COLO668 (cell line): ENCODE results near the gene CCDC9.
A peak's percentile ranks its signal among the peaks of the same experiment; 100 is the strongest.
"Not testable (repeated sequence)": the region's sequence is repeated elsewhere in the genome, so short reads cannot be mapped to it uniquely, and the experiment has no call there.

Experiments
- DNase-seq: peaks from one replicate; lab custom pipeline; 2025; ENCODE audit not compliant: unreplicated experiment; lab: John Stamatoyannopoulos, UW

The CCDC9 gene

GRCh38 chr19:47258895-47259555 lies 2.7 kb downstream of the CCDC9 start:
- no peak for DNase-seq

GRCh38 chr19:47260476-47260875 lies 4.2 kb downstream of the CCDC9 start:
- no peak for DNase-seq

DNA sequence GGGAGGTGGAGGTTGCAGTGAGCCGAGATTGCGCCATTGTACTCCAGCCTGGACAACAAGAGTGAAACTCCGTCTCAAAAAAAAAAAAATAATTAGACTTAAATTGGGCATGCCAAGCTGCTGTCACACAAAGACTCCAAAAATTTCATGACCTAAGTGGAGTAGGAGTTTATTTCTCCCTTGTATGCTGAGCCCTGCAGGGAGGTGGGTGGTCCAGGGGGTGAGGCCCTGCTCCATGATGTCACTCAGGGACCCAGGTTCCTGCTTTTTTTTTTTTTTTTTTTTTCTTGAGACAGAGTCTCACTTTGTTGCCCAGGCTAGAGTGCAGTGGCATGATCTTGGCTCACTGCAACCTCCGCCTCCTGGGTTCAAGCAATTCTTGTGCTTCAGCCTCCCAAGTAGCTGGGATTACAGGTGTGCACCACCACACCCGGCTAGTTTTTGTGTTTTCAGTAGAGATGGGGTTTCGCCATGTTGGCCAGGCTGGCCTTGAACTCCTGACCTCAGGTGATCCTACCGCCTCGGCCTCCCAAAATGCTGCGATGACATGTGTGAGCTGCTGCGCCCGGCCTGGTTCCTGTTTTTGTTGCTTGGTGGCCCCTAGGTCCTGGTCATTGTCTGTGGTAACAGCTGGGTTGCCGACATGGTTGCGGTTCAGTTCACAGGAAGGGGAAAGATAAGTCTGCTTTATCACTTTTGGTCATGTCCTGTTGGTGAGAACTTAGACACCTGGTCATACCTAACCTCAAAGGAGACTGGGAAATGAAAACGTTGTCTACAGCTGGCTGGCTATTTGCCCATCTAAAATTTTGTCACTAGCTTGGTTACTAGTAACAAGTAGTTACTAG lies 5.8 kb downstream of the CCDC9 start:
- DNase-seq: not testable (repeated sequence)

- no peak for DNase-seq
Measured at GRCh38 chr19:47264629-47265028, 8.3 kb downstream of the CCDC9 start.

- DNase-seq: no peak
Measured at GRCh38 chr19:47266401-47266941, 10.1 kb downstream of the CCDC9 start.

DNA sequence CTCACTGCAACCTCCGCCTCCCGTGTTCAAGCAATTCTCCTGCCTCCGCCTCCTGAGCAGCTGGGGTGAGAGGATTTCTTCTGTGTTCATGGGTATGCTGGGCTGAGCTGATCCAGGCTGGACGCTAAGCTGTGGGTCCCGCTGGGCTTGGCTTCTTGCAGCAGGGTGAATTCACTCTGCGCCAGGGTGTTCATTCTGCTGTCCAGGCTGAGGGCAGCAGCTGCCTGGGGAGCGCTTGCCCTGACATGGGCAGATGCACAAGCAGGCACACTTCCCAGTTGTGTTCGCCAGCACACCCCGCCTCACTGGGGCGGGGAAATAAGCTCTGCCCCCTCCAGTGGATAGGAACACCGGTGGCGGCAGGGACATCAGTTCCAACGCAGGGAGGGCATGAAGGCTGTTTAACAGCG lies 11.0 kb downstream of the CCDC9 start:
- no peak for DNase-seq

DNA sequence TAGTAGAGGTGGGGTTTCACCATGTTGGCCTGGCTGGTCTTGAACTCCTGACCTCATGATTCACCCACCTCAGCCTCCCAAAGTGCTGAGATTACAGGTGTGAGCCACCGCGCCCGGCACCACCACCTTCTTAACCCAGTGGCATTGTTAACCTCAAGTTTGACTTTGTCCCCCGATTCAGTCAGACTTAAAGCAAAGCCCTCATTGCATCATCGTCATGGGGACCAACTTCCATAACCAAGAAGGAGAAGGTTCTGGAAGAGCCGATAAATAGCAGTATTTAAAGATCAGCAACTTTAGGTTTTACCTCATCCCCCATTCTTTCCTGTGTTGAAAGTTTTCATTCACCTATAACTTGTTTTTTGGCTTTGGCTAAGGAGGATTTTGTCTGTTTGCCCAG lies 11.7 kb downstream of the CCDC9 start:
- DNase-seq: no peak

DNA sequence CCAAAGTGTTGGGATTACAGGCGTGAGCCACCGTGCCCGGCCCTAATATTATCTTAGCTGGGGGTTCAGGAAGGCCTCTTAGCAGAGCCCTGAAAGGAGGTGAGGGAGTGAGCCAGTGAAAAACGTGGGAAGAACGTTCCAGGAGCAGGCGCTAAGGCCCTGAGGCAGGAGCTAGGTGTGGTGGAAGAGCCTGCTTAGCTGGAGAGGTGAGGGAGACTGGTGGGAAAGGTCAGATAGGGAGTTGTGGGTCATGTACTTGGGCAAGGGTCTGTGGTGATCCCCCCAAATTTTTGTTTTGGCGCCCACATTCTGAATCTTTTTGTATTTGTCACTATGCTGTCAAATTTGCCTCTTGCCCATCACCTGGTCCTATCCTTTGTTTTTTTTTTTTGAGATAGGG lies 13.3 kb downstream of the CCDC9 start:
- DNase-seq: no peak

- no peak for DNase-seq
Measured at GRCh38 chr19:47270408-47270807, 14.1 kb downstream of the CCDC9 start.

DNA sequence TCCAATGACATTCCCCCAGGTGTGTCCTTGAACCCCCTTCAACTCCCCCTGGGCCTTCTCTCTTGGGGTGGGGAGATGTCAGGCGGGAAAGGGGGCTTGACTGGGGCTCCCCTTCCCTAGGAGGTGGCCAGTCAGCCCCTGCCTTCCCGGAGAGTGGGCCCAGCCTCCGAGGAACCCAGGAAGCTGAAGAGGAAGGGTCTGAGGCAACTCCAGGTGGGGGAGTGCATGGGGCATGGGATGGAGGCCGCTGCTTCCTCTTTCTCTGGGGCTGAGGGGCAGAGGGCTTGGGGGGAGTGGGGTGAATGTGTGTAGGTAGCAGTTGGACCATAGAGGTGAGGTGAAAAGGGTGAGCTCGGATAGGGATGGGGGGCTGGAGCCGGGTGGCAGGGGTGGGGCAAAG lies 15.6 kb downstream of the CCDC9 start:
- no peak for DNase-seq

GRCh38 chr19:47272448-47273312 lies 16.4 kb downstream of the CCDC9 start:
- peak; percentile 44 for DNase-seq

- DNase-seq: peak; percentile 88
Measured at GRCh38 chr19:47273313-47274070, 17.2 kb downstream of the CCDC9 start.

DNA sequence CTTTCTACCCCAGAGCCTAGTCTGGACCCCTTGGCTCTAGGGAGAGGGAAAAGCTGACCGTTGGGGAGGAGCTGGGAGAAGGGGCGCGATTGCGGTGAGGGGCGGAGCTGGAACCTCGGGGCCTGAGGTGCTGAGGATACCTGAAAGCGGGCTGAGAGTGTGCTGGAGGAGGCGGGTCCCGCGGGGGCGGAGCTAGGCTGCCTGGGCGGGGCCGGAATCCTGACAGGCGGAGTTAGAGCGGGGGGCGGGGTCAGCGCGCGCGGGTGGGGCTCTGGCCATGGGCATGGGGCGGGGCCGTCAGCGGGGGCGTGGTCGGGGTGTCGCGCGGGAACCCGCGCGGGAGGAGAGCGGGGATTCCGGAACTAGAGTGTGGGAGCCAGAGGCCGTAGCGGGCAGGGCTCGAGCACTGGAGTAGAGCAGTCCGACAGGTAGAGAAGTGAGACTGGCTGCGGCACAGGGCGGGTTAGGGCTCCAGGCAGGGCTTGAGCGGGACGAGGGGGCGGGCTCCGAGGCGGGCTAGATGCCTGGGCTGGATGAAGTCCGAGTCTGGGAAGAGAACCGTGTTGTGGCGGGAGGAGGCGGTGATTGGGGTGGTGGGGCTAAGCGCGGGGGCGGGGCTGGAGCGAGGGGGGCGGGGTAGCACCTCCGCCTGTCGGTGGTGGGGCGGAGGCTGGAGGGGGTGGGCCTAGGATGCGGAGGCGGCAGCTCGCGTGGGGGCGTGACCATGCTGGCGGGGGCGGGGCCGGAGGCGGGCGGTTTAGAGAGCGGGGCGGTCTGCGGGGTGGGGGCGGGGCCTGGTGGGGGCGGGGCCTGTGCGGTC lies 18.0 kb downstream of the CCDC9 start, which contains the start of gene INAFM1:
TSS of gene INAFM1 (plus strand) at position 815 of the 820 bp plus-strand sequence. CDS start 35 bp downstream, outside the sequence.
- peak; percentile 93 for DNase-seq

- peak; percentile 50 for DNase-seq
Measured at GRCh38 chr19:47274891-47275761, 18.8 kb downstream of the CCDC9 start.

- no peak for DNase-seq
Measured at GRCh38 chr19:47275791-47276461, 19.6 kb downstream of the CCDC9 start.

DNA sequence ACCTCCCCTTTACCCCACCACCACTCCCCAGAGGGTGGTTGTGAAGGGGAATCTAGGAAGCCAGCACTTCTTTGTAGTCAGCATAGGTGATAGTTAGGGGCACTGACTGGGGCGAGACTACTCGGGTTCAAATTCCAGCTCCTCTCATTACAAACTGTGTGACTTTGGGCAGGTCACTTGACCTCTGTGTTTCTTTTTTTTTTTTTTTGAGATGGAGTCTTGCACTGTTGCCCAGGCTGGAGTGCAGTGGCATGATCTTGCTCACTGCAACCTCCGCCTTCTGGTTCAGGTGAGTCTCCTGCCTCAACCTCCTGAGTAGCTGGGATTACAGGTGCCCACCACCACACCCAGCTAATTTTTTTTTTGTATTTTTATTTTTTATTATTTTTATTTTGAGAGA lies 20.2 kb downstream of the CCDC9 start:
- not testable (repeated sequence) for DNase-seq

- peak; percentile 45 for DNase-seq
Measured at GRCh38 chr19:47280183-47280797, 24.0 kb downstream of the CCDC9 start.
